ENCODE measurements around the gene NYNRIN.

GRCh38 chr14:24465805-24466204 lies 67.0 kb downstream of the NYNRIN start:
- TF ChIP-seq EZH2 (IDR thresholded peaks at IDR 0.05; ENCODE audit: low read length, unreplicated experiment) (no peak), CTCF (conservative IDR thresholded peaks at IDR 0.05; ENCODE audit: low read depth, low read length) (no peak)

All from PC-3 (cell line).